ENCODE results near the gene RAB11FIP4.

Gene RAB11FIP4

DNA sequence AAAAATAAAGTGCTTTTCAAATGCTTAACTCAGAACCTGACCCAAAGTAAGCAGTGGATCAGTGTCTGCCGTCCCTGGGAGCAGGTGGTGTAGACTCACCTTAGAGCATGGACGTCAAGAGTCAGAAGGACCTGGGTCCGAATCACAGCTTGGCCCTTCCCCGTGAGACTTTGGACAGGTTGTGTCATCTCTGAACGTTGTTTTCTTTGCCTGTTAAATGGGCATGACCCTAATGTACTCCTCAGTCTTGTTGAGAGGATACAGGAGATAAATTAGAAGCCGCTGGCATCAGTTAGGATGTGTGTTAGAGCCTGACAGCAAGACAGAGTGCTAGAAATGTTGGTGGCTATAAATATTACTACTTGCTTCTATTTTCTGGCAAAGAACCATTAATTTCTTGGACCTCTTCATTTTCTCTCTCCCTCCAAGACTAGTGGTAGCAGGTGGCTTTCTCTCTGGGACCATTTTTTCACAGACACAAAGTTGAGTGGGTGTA is 68.8 kb downstream of the RAB11FIP4 start:
- DNase-seq (ENCODE audit: low read depth), result no peak

DNA sequence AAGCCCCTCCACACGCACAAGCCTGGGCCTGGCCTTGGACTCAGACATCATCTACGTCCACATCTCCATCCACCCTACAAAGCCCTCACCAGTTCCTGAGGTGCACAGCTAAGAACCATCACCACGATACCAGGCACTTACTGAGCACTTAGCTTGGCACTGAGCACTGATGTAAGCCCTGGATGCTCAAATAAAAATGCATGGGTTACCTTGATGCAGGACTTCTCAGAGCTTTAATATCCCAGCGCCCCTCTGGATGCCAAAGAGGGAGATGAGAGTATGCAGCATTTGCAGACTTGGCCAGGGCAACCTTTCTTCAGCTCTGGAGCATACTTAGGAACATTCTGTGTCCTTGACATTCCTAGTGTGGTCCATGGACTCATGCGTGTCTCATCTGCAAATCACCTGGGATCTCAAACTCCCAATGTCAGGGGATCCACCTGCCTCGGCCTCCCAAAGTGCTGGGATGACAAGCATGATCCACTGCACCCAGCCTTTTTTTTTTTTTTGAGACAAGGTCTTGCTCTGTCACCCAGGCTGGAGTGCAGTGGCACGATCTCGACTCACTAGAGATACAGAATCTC is 69.8 kb downstream of the RAB11FIP4 start:
- no peak for DNase-seq (ENCODE audit: low read depth)

DNA sequence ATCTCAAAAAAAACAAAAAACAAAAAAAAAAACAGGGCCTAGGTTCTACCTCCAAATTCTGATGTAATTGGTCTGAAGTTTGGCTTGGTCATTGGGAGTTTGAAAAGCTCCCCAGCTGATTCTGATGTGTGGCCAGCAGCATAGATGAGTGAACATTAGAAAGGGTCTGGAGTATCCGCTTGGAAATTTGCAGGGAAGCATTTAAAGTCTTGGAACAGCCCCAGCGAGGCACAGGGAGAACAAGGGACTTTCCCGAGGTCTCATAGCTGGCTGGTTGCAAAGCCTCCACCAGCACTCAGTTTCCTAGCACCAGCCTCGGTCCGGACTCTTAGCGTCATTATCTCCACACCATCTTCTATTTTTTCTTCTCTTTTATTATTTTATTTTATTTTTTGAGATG is 70.8 kb downstream of the RAB11FIP4 start:
- no peak for DNase-seq (ENCODE audit: low read depth)

DNA sequence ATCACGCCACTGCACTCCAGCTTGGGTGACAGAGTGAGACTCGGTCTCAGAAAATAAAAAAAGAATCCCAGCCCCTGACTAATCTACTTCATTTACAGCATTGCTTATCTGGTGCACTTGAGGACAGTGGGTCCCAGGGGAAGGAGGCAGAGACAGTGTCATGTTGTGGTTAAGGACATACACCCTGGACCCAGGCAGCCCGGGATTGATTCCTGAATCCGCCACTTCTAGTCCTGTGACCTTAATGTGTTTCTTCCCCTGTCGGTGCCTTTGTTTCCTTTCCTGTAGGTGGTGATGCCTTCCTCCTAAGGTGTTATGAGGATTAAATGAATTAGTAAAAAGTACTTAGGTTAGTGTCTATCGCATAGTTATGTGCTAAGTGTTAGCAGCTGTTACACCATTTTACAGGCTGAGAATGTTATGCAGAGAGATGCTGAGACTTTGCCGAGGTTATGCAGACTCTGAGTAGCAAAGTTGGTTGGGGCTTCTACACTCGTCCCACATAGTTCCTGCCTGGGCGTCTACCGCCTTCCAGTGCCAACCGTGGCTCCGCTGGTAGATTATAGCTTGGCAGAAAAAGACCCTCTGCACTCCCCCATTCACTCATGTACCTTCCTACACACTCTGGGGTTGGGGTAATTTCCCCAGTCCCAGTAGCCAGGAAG is 74.8 kb downstream of the RAB11FIP4 start:
- DNase-seq (ENCODE audit: low read depth), result no peak

DNA sequence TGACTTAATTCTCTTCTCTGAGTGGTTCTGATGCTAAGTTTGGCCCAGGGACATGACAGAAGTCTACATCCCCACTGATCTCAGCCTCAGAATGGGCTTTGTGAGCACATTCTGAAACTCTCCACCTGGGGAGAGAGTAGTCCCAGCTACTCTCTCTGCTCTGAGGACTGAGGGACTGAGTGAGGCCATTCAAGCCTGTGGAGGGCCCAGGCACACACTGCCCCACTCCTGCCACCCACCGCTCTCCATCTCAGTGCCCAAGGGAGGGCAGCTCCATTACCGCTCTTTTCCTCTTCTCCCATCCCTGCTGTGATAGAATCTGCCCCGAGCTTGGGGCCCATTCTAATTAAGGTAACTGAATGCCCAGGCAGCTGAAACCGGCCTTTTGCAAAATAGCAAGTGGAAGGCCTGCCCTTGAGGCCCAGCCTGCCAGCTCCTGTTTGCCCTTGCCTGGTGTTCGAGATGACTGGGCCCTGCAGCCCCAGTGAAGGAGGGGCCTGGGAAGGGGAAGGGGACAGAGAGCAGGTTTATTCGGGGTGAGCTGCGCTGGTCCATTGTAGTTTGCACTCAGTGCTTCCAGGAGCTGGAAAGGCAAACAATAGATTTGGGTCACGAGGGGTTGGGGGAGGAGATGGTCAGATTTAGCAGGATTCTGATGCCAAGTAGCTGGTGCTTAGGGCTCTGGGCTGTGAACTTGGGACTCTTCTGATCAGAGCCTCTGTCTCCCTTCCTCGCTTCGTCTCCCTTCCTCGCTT is 76.2 kb downstream of the RAB11FIP4 start:
- no peak for DNase-seq (ENCODE audit: low read depth)

DNA sequence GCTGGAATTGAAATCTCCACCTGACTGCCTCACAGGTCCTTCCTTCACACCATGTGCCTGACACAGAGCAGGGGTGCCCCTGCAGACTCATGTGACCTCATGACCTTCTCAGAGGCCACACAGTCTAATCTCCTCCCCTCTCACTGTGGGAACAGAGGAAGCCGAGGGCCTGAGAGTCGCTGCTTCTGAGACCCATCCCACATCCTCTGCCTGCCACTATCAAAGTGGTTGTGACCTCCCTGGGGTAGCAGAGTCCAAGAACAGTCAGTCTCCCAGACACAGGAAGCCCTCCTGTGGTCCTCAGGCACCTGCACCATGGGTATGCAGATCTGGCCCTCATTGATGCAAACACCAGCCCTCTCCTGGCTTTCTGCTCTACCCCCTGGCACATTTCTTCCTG is 78.5 kb downstream of the RAB11FIP4 start:
- DNase-seq (ENCODE audit: low read depth), result no peak

DNA sequence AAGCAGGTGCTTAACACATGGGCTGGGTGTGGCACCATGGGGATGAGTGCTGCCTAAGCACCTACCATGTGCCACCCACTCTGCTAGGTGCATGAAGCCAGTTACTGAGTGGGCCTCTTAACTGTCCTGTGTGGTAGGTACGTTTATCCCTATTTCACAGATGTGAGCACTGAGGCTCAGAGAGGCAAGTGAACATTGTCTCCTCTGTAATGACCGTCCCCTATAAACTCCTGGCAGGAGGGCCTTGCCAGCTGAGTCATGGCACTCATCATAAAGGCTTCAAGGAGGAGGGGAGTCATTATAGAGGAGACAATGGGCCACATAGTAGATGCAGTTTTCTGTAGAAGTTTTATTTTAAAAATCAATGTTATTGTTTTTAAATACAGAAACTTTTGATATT is 79.1 kb downstream of the RAB11FIP4 start:
- DNase-seq (ENCODE audit: low read depth), result no peak

DNA sequence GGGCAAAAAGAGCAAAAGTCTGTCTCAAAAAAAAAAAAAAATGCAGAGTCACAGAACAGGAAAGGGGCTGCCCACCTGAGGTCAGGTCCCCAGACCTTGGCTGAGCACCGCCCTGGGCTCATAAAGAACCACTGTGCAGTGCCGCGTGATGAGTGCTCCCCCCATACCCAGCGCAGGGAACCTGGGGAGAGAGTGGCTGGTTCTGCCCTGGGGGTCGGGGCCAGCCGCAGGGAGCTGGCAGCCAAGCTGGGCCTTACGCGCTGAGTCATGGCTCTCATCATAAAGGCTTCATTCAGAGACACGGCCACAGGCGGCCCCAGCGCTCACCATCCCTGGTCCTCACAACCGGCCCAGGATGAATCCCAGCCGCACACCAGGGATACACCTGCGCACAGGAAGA is 80.7 kb downstream of the RAB11FIP4 start:
- DNase-seq (ENCODE audit: low read depth), result no peak

DNA sequence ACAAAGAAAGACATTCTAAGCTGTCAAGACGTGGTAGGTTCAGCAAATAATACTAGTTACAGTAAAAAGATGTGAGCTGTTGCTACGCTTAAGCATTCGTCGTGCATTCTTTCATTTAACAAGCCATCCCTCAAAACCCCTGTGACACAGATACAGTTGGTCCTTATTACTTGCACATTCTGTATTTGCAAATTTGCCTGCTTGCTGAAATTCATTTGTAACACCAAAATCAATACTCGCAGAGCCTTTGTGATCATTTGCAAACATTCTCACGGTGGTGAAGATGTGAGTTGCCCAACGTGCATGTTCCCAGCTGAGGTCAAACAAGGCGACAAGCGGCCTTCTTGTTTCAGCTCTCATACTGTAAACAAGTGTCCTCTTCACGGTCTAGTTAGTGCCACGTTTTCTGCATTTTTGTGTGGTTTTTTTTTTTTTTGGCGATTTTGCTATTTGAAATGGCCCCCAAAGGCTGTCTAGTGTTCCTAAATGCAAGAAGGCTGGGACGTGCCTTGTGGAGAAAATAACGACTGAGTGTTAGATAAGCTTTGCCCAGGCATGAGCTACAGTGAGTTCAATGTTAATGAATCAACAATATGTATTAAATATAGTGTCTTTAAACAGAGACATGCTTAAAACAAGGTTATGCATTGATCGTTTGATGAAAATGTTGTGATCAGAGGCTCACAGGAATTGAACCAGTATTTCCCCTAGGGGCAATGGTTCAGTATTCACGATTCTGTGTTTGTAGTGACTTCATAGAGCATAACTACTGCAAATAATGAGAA is 84.1 kb downstream of the RAB11FIP4 start:
- no peak for DNase-seq (ENCODE audit: low read depth)

DNA sequence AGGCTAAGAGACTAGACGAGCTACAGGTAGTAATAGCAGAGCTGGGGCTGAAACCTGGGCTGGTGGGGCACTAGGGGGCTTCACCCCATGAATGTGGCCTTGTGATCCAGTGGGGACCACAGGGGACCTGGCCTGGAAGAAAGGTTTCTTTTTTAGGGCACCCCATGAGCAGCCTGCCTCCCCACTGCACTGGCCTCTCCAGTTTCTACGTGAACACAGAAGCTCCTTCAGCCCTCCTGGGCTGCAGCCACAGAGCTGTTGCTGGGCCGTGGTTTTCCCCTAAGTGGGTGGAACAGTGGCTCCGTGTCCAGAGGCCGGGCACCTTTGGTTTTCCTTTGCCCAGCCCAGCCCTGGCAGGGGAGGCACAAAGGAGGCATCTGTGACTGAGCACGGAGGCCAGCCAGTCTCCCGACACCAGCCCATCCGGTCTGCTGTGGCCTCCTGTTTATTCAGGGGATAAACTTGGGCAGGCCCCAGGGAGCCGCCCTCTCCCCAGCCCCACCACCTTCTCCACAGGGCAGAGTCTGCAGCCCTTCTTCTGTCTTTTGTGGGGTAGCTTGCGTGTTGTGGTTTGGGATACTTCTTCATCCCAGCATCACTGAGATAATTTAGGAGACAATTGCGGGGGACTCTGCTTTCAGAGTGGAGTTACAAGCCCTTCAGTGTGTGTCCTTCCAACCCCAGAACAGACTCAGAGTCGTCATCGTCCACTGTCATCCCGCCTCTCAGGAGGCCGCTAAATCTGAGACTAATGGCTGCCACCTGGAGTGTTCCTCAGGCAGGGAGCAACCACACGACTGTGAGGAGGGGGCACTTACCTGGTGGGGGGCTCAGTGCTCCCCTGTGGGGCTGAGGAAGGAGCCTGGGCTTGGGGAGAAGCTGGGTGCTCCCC is 85.3 kb downstream of the RAB11FIP4 start:
- DNase-seq (ENCODE audit: low read depth), result no peak

DNA sequence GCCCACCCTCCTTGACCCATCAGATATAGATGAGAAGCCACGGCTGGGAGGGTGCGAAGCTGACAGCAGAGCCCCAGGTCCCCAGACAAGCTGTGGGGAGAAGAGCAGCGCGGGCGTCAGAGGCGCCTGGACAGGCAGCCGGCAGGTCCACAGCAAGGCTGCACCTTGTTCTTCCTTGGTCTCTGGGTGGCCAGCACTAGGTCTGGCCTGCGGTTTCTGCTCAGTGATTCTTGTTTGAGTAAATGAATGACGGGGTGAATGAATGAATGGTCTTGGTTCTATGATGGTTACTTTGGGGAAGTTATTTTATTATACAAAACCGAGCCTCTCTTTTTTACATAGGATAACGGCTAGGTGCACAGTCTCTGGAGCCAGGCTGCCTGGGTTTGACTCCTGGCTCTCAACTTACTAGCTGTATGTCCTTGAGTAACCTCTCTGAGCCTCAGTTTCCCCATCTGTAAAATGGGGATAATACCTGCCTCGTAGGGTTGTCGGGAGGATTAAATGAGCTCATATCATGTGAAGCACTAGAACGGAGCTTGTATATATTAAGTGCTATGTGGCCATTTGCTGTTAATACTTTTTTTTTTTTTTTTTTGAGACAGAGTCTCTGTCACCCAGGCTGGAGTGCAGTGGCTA is 86.1 kb downstream of the RAB11FIP4 start:
- DNase-seq (ENCODE audit: low read depth), result no peak

DNA sequence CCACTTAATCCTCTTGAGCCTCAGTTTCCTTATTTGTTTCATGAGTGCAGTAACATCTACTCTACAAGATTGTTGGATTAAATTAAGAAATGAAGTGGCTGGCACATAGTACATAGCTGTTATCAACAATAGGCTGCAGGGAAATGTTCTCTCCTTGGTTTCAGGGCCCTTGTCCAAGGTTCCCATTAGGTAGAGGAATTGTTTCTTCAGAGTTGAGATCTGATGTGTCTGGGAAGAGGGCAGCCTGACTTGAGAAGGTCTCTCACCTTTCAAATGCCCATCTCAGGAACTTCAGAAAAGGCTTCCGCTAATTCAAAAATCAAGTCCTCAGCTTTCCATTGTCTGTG is 87.6 kb downstream of the RAB11FIP4 start:
- DNase-seq (ENCODE audit: low read depth), result no peak

DNA sequence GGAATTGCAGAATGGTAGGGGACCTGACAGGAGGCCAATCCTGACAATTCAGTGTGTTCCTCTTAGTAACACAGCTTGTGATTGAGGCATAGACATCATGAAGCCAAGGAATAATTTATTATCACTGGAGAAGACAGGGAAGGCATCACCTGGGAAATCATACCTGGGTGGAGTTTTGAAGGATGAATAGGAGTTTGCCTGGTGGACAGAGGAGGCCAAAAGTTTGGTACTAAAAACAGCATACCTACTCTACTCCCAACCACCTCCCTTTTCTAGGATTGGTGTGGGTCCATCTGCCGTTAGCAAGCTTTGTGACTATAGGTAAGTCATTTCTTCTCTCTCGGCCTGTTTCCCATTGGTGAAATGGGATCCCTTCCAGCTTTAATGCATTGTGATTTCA is 88.0 kb downstream of the RAB11FIP4 start:
- no peak for DNase-seq (ENCODE audit: low read depth)

DNA sequence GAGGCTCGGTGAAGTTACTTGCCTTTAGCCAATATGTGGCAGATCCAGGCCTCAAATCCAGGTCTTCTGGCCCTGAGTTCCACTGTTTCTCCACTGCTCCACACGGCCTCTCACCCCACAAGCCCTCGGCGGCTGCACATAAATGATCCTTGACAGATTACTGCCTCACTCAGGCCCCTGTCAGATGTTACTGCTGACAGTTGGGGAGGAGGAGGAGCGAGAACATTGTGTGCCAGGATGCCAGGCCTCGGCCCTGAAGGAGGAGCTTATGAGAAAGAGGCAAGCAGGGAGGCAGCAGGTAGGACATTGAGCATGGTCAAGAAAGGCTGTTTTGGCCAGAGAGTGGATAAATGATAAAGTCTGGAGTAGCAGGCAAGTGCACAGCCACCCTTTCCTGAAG is 88.6 kb downstream of the RAB11FIP4 start:
- DNase-seq (ENCODE audit: low read depth), result no peak

DNA sequence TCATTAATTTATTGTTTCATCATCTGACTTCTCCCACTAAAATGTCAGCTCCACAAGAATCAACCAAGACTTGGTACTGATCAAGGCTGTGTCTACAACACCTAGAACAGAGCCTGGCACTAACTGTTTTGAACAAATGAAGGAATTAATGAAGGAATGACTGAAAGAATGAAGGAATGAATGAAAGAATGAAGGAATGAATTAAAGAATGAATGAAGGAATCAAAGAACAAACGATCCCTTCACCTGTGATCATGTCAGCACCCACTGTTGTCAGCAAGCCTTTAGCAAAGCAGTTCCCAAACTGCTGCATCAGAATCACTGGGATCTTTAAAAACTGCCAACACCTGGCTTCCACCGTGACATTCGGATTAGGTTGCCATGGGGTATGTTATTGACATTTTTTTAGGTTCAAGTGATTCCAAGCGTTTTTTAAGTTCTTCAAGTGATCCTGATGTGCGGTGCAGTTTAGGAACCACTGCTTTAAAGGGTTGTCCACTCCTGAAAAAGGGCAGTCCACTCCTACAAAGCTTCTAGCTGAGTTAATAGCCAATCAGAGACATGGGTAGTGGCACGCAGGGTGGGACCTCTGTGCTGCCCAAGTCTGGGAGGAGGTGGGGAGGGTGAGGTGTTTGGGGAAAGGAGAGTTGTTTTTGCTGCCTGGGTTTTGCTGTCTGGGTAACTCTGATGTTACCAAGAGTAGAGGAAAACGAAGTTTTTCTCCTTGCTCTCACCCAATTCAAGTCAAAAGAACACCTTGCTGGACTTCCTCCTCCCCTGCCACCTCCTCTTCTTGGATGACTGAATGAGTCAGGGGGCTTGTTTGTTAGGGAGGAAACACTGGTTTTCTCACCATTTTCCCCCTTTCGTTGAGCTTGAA is 89.7 kb downstream of the RAB11FIP4 start:
- DNase-seq (ENCODE audit: low read depth), result no peak

DNA sequence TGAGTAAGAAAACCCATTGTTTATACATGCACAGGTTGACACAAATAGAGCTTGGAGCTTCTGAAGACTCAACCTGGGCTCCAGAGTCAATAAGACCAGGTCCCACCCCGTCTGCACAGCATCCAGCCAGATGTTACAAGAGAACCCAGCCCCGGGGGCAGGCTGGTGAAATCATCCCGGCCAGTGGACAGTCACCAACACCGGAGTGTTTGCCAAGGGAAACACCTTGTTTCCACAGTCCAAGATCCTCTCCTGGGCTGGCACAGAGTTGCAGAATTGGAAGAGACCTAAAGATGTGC is 90.3 kb downstream of the RAB11FIP4 start:
- DNase-seq (ENCODE audit: low read depth), result no peak

DNA sequence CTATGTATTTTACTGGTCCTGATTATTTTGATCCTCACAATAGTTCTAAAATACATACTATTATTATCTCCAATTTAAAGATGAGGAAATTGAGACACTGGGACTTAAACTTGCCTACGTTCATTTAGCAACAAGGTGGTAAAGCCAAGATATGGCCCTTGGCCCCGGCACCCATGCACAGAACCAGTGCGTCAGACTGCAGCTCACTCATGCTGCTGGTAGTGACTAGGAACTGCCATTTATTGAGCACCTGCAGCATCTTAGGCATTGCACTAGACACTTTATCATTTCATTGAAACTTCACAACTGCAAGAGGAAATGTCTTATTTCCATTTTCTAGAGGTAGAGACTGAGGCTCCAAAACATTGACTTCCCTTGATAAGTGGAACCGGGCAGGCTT is 93.3 kb downstream of the RAB11FIP4 start:
- no peak for DNase-seq (ENCODE audit: low read depth)

DNA sequence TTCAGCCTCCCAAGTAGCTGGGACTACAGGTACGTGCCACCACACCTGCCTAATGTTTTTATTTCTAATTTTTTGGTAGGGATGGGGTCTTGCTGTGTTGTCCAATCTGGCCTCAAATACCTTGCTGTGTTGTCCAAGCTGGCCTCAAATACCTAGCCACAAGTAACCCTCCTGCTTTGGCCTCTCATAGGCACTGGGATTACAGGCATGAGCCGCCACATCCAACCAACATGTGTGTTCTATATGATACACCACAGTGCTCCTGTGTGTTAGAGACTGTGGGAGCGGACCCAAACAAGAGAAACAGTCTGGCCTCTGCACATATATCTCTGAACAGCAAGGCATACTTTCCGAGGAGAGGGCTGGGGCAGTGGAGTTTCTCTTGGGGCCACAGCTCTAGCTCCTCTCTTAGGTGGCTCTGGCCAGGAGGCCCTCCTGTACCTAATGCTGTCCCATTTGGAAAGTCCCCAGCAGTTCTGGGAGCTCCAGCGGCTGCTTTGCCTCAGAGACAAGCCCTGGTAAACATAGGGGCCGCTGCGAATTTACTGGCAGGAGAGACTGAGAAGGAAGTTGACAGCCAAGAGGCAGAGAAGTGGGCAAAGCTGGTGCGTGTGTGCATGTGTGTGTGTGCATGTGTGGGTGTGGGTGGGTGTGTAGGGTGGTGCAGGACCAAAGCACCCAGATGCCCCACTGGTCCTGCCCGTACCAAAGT is 95.0 kb downstream of the RAB11FIP4 start:
- DNase-seq (ENCODE audit: low read depth), result no peak

DNA sequence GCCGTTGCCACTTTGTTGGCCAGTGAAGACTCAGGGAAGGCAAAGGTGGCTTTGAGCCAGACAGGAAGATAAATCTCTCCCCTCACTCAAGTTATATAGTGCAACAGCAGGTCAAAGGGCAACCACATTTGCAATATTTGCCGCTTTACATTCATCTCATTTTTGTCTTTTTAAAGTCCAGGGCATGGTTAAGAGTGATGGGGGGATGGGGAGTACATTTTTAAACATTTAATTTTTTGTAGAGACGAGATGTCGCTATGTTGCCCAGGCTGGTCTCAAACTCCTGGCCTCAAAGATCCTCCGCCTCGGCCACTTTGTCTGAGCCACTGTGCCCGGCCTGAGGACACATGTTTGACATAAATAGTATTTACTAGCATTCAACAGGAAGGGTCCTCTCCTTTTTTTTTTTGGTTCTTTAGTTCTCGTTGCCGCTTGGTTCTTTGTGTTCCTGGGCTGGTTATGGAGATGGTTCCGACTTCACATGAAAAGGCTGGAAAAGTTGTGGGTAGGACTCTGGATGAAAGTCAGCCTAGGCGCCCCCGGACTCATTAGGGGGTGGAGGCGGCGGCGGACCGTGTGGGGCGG is 95.7 kb downstream of the RAB11FIP4 start:
- DNase-seq (ENCODE audit: low read depth), result no peak
